ENCODE measurements around the gene MYO5C. TPM values are rescaled to one million over a fixed set of nuclear protein-coding genes. Genes with fewer than 3 reads are reported as not detected.

Gene MYO5C
- total and polyA plus RNA-seq, 2 of the 13 experiments (the other 11 are each of a cell fraction or from before 2014, with no cell fraction given): 15.7 to 23.7 TPM

DNA sequence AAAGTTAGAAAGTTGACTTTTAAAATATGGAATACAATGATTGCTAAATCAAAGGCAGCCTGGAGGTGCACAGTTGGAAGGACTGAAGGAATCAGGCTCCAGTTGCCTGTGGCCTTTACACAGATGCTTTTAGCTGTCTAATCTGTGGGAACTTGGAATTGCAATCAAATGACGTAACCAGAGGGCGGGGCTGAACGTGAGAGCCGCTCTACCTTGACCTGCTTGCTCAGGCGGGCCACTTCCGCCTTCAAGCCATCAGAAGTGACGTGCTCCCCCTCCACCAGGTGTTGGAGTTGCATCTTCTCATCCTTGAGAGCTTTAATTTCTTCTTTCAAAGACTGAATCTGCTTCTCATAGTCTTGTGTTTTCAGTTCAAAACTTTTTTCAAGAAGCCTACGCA lies 66.7 kb downstream of the MYO5C start:
- H3K4me3 ChIP-seq (replicated peaks in 1 of 3; ENCODE audit: insufficient read depth in 1 of 3, low read depth in 2 of 3, low read length in 3 of 3): no peak overlapping the region
- H3K4me2 ChIP-seq (ENCODE audit: low read depth, low read length): no peak overlapping the region
- H3K9me3 ChIP-seq (ENCODE audit: low read length): no peaks in the 10 kb centered on the region
- no peaks in the 10 kb centered on the region for H4K20me1 ChIP-seq (ENCODE audit: insufficient read depth, low read length)
- intact Hi-C loops (cut with micrococcal nuclease; ENCODE audit: unreplicated experiment): no loop called here
- no peak overlapping the region for H3K27ac ChIP-seq (ENCODE audit: extremely low read length, insufficient read depth, low read length)
- no peaks in the 10 kb centered on the region for H3K27me3 ChIP-seq (ENCODE audit: control insufficient read depth in 1 of 2, insufficient read depth in 2 of 2, low read length in 2 of 2)
- TF ChIP-seq KMT2B (CRISPR knock-in tag; IDR thresholded peaks at IDR 0.05) (no peak), TBL1XR1 (IDR thresholded peaks at IDR 0.05; ENCODE audit: borderline replicate concordance, low read length, partially characterized antibody) (no peak), HES4 (CRISPR knock-in tag; IDR thresholded peaks at IDR 0.05; ENCODE audit: borderline replicate concordance) (no peak), ATF7 (IDR thresholded peaks at IDR 0.05) (no peak), ATF7 (CRISPR knock-in tag; IDR thresholded peaks at IDR 0.05) (no peak), HOXA9 (CRISPR knock-in tag; IDR thresholded peaks at IDR 0.05; ENCODE audit: borderline replicate concordance) (no peak), EZH2 (conservative IDR thresholded peaks at IDR 0.05; ENCODE audit: low read depth, low read length) (no peak), ZNF17 (CRISPR knock-in tag; IDR thresholded peaks at IDR 0.05) (no peak)
- TF ChIP-seq, protein P1, sequence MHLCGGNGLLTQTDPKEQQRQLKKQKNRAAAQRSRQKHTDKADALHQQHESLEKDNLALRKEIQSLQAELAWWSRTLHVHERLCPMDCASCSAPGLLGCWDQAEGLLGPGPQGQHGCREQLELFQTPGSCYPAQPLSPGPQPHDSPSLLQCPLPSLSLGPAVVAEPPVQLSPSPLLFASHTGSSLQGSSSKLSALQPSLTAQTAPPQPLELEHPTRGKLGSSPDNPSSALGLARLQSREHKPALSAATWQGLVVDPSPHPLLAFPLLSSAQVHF (CRISPR knock-in tag; IDR thresholded peaks at IDR 0.05): no peak
- CTCF ChIA-PET (ENCODE audit: low intra/inter-chr PET ratio, low total read pairs): no interaction called here
- 74% methylated on average over 8 of the region's 8 CpGs for whole genome bisulfite sequencing (ENCODE audit: low lambda C conversion rate)
- H3K79me2 ChIP-seq (ENCODE audit: insufficient read depth, low read length): no peaks in the 10 kb centered on the region
- H3K9ac ChIP-seq (ENCODE audit: insufficient read depth, low read depth, low read length): no peak overlapping the region
- FAIRE-seq (peak; percentile 43), DNase-seq (ENCODE audit: low spot score) (peak; percentile 49), ATAC-seq (peak; percentile 47)
- in situ Hi-C loops (cut with HindIII; ENCODE audit: extremely low pct_ligation_motif_present, low pct_unique_long_range_greater_than_20kb): no loop called here
- H3K4me1 ChIP-seq (ENCODE audit: insufficient read depth, low read length): no peaks in the 10 kb centered on the region
- H3K36me3 ChIP-seq (replicated peaks in 1 of 2; ENCODE audit: control insufficient read depth in 1 of 2, insufficient read depth in 2 of 2, low read length in 2 of 2): peaks cover 12 to 45% of the 10 kb centered on the region in 2 experiments
- H2AFZ ChIP-seq (ENCODE audit: low read length): no peak overlapping the region
- POLR2A ChIA-PET: no interaction called here
- BruUV-seq (replicated peaks): no TSS peak

- CTCF ChIA-PET (ENCODE audit: low intra/inter-chr PET ratio, low total read pairs): no interaction called here
- H2AFZ ChIP-seq (ENCODE audit: low read length): no peak overlapping the region
- H3K27me3 ChIP-seq (ENCODE audit: control insufficient read depth in 1 of 2, insufficient read depth in 2 of 2, low read length in 2 of 2): no peaks in the 10 kb centered on the region
- H3K9ac ChIP-seq (ENCODE audit: insufficient read depth, low read depth, low read length): no peak overlapping the region
- no peaks in the 10 kb centered on the region for H3K79me2 ChIP-seq (ENCODE audit: insufficient read depth, low read length)
- no TSS peak for BruUV-seq (replicated peaks)
- H3K27ac ChIP-seq (ENCODE audit: extremely low read length, insufficient read depth, low read length): no peak overlapping the region
- in situ Hi-C loops (cut with HindIII; ENCODE audit: extremely low pct_ligation_motif_present, low pct_unique_long_range_greater_than_20kb): no loop called here
- H3K4me1 ChIP-seq (ENCODE audit: insufficient read depth, low read length): no peaks in the 10 kb centered on the region
- H3K4me3 ChIP-seq (replicated peaks in 1 of 3; ENCODE audit: insufficient read depth in 1 of 3, low read depth in 2 of 3, low read length in 3 of 3): no peak overlapping the region
- no peaks in the 10 kb centered on the region for H4K20me1 ChIP-seq (ENCODE audit: insufficient read depth, low read length)
- intact Hi-C loops (cut with micrococcal nuclease; ENCODE audit: unreplicated experiment): loop anchor here (1.0 kb wide), 1 partner anchor 245 kb away; no protein-coding TSS in a partner anchor
- DNase-seq (ENCODE audit: low spot score): peak; percentile 57
- peaks cover 11 to 59% of the 10 kb centered on the region in 2 experiments for H3K36me3 ChIP-seq (replicated peaks in 1 of 2; ENCODE audit: control insufficient read depth in 1 of 2, insufficient read depth in 2 of 2, low read length in 2 of 2)
- no peak overlapping the region for H3K4me2 ChIP-seq (ENCODE audit: low read depth, low read length)
- peak; percentile 93 for ATAC-seq
- no peaks in the 10 kb centered on the region for H3K9me3 ChIP-seq (ENCODE audit: low read length)
- peak; percentile 89 for FAIRE-seq
- WGBS (ENCODE audit: low lambda C conversion rate): 78% methylated on average over 5 of the region's 5 CpGs
- POLR2A ChIA-PET: interaction anchor here (1.6 kb wide), 1 partner anchor 61 kb away, joined by 3 read pairs; no protein-coding TSS in a partner anchor
- TF ChIP-seq, protein P2, sequence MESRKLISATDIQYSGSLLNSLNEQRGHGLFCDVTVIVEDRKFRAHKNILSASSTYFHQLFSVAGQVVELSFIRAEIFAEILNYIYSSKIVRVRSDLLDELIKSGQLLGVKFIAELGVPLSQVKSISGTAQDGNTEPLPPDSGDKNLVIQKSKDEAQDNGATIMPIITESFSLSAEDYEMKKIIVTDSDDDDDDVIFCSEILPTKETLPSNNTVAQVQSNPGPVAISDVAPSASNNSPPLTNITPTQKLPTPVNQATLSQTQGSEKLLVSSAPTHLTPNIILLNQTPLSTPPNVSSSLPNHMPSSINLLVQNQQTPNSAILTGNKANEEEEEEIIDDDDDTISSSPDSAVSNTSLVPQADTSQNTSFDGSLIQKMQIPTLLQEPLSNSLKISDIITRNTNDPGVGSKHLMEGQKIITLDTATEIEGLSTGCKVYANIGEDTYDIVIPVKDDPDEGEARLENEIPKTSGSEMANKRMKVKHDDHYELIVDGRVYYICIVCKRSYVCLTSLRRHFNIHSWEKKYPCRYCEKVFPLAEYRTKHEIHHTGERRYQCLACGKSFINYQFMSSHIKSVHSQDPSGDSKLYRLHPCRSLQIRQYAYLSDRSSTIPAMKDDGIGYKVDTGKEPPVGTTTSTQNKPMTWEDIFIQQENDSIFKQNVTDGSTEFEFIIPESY (CRISPR knock-in tag; IDR thresholded peaks at IDR 0.05): peak; percentile 30; the same call in 1 of the 2 replicates
- no peak for TF ChIP-seq FOXJ3 (CRISPR knock-in tag; IDR thresholded peaks at IDR 0.05; ENCODE audit: borderline replicate concordance)
- TF ChIP-seq CBX1 (IDR thresholded peaks at IDR 0.05; ENCODE audit: low read depth): no peak
- no peak for TF ChIP-seq ZNF713 (CRISPR knock-in tag; IDR thresholded peaks at IDR 0.05)
- TF ChIP-seq, protein P3, sequence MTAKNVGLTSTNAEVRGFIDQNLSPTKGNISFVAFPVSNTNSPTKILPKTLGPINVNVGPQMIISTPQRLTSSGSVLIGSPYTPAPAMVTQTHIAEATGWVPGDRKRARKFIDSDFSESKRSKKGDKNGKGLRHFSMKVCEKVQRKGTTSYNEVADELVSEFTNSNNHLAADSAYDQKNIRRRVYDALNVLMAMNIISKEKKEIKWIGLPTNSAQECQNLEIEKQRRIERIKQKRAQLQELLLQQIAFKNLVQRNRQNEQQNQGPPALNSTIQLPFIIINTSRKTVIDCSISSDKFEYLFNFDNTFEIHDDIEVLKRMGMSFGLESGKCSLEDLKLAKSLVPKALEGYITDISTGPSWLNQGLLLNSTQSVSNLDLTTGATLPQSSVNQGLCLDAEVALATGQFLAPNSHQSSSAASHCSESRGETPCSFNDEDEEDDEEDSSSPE (CRISPR knock-in tag; IDR thresholded peaks at IDR 0.05): no peak
These were observed 68.1 kb downstream of the MYO5C start for GRCh38 chr15:52227456-52227855.
